Activated naive CD8-positive, alpha-beta T cell treated with anti-CD3 and anti-CD28 coated beads, Interleukin-2, amount 50 U/mL, for 24 hours (primary cell): ENCODE results near the gene POTEJ.
A peak's percentile ranks its signal among the peaks of the same experiment; 100 is the strongest.
"Not testable (repeated sequence)": the region's sequence is repeated elsewhere in the genome, so short reads cannot be mapped to it uniquely, and the experiment has no call there.

Source experiments
- ATAC-seq: fragments of 150-1000 bp; cut with Tn5 transposase; one replicate; pipeline ENCODE4 v1.10.0; 2021
- DNase-seq: peaks from one replicate; pipeline ENCODE4 v3.0.0; 2021
- H3K27ac Mint-ChIP-seq: one replicate; pipeline ENCODE4 v1.8.0; 2021; ENCODE audit warnings: mild to moderate bottlenecking, mixed read lengths
- H3K27me3 Mint-ChIP-seq: one replicate; pipeline ENCODE4 v1.8.0; 2021; ENCODE audit warnings: mixed read lengths
- H3K36me3 Mint-ChIP-seq: one replicate; pipeline ENCODE4 v1.8.0; 2021; ENCODE audit warnings: low read depth, mixed read lengths
- H3K4me1 Mint-ChIP-seq: one replicate; pipeline ENCODE4 v1.8.0; 2021; ENCODE audit warnings: mixed read lengths
- H3K4me3 Mint-ChIP-seq: one replicate; pipeline ENCODE4 v1.8.0; 2021; ENCODE audit warnings: mild to moderate bottlenecking, moderate library complexity, mixed read lengths
- H3K9me3 Mint-ChIP-seq: one replicate; pipeline ENCODE4 v1.8.0; 2021; ENCODE audit warnings: mixed read lengths

POTEJ gene

DNA sequence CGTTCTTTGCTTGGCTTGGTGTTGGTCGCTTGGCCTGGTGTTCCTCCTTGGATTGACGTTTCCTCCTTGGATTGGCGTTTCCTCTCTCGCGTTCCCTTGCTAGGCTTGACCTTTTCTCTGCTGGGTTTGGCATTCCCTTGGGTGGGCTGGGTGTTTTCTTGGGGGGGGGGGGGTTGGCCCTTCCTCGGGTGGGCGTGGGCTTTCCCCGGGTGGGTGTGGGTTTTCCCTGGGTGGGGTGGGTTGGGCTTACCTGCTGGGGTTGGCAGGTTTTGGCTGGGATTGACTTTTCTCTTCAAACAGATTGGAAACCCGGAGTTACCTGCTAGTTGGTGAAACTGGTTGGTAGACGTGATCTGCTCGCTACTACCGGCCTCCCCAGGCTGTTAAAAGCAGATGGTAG lies at the start of gene POTEJ:
Gene POTEJ, plus strand, starts transcription at position 301 of the 400 bp plus-strand sequence. Its CDS starts 93 bp downstream, at position 394.
- not testable (repeated sequence) for ATAC-seq, H3K9me3 Mint-ChIP-seq, H3K4me3 Mint-ChIP-seq, H3K36me3 Mint-ChIP-seq, DNase-seq, H3K27me3 Mint-ChIP-seq, H3K4me1 Mint-ChIP-seq, H3K27ac Mint-ChIP-seq

- H3K27me3 Mint-ChIP-seq, DNase-seq, H3K36me3 Mint-ChIP-seq, H3K27ac Mint-ChIP-seq, ATAC-seq, H3K9me3 Mint-ChIP-seq, H3K4me3 Mint-ChIP-seq, H3K4me1 Mint-ChIP-seq: not testable (repeated sequence)
These were observed 45.1 kb upstream of the POTEJ start for GRCh38 chr2:130566165-130566564.

DNA sequence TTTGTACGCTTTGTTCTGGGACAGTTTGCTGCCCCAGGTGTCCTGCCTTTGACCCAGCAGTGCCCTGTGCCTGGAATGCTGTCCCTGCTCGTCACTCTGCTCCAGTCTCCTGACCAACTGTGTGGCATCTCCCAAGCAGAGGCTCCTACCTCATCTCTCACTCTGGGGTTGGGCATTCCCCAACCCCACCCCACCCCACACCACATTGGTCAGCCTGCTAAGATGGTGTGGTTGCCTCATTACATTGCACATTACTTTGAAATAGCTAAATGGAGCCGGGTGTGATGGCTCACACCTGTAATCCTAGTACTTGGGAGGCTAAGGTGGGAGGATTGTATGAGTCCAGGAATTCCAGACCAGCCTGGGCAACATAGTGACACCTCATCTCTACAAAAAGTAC lies 39.3 kb upstream of the POTEJ start:
- not testable (repeated sequence) for H3K4me3 Mint-ChIP-seq, H3K27ac Mint-ChIP-seq, H3K4me1 Mint-ChIP-seq, H3K9me3 Mint-ChIP-seq, H3K27me3 Mint-ChIP-seq, H3K36me3 Mint-ChIP-seq, DNase-seq, ATAC-seq

- H3K4me3 Mint-ChIP-seq, H3K27me3 Mint-ChIP-seq, H3K4me1 Mint-ChIP-seq, H3K27ac Mint-ChIP-seq, DNase-seq, H3K9me3 Mint-ChIP-seq, ATAC-seq, H3K36me3 Mint-ChIP-seq: not testable (repeated sequence)
These were observed 37.0 kb upstream of the POTEJ start for GRCh38 chr2:130574230-130574629.

GRCh38 chr2:130576209-130576784 lies 34.9 kb upstream of the POTEJ start:
- not testable (repeated sequence) for DNase-seq, ATAC-seq, H3K4me1 Mint-ChIP-seq, H3K4me3 Mint-ChIP-seq, H3K9me3 Mint-ChIP-seq, H3K27me3 Mint-ChIP-seq, H3K27ac Mint-ChIP-seq, H3K36me3 Mint-ChIP-seq

DNA sequence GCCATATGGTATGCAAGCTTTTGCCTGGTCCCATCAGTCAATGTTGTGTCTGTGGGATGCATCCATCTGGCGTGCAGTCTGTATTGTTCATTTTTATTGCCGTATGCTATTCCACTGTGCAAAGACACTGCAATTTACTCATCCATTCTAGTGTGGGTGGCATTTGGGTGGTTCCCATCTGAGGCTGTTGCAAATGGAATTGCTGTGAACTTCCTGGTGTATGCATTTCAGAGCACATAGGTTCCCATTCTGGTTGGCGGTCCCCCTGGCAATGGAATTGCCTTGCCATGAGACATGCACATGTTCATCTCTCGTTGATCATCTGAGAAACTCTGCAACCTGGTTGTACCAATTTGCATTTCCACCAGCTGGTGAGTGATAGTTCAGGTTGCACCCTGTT lies 33.7 kb upstream of the POTEJ start:
- DNase-seq, result not testable (repeated sequence)

GRCh38 chr2:130579121-130579520 lies 32.1 kb upstream of the POTEJ start:
- H3K36me3 Mint-ChIP-seq, ATAC-seq, H3K27me3 Mint-ChIP-seq, H3K4me3 Mint-ChIP-seq, H3K9me3 Mint-ChIP-seq, DNase-seq, H3K27ac Mint-ChIP-seq, H3K4me1 Mint-ChIP-seq: not testable (repeated sequence)

More for the DNA sequence above, 33.7 kb upstream of the POTEJ start:
- not testable (repeated sequence) for H3K4me3 Mint-ChIP-seq, H3K36me3 Mint-ChIP-seq, H3K9me3 Mint-ChIP-seq, H3K27me3 Mint-ChIP-seq, ATAC-seq, H3K27ac Mint-ChIP-seq, H3K4me1 Mint-ChIP-seq

- not testable (repeated sequence) for H3K36me3 Mint-ChIP-seq, DNase-seq, H3K27me3 Mint-ChIP-seq, H3K27ac Mint-ChIP-seq, ATAC-seq, H3K4me1 Mint-ChIP-seq, H3K9me3 Mint-ChIP-seq, H3K4me3 Mint-ChIP-seq
These were observed 29.7 kb upstream of the POTEJ start for GRCh38 chr2:130581491-130581890.

- not testable (repeated sequence) for ATAC-seq
These were observed 28.3 kb upstream of the POTEJ start for GRCh38 chr2:130582970-130583369.

GRCh38 chr2:130583582-130583981 lies 27.7 kb upstream of the POTEJ start:
- H3K27me3 Mint-ChIP-seq, H3K9me3 Mint-ChIP-seq, H3K27ac Mint-ChIP-seq, H3K36me3 Mint-ChIP-seq, DNase-seq, H3K4me3 Mint-ChIP-seq, H3K4me1 Mint-ChIP-seq, ATAC-seq: not testable (repeated sequence)

More at GRCh38 chr2:130582970-130583369, 28.3 kb upstream of the POTEJ start:
- not testable (repeated sequence) for DNase-seq, H3K36me3 Mint-ChIP-seq, H3K4me3 Mint-ChIP-seq, H3K9me3 Mint-ChIP-seq, H3K27ac Mint-ChIP-seq, H3K4me1 Mint-ChIP-seq, H3K27me3 Mint-ChIP-seq

- not testable (repeated sequence) for H3K9me3 Mint-ChIP-seq, H3K4me3 Mint-ChIP-seq, DNase-seq, H3K27ac Mint-ChIP-seq, ATAC-seq, H3K36me3 Mint-ChIP-seq, H3K4me1 Mint-ChIP-seq, H3K27me3 Mint-ChIP-seq
These were observed 26.5 kb upstream of the POTEJ start for GRCh38 chr2:130584726-130585125.

- H3K36me3 Mint-ChIP-seq, H3K27me3 Mint-ChIP-seq, H3K9me3 Mint-ChIP-seq, H3K4me3 Mint-ChIP-seq, H3K27ac Mint-ChIP-seq, H3K4me1 Mint-ChIP-seq: not testable (repeated sequence)
- peak; percentile 95 for ATAC-seq
- DNase-seq, result peak; percentile 27
These were observed 22.4 kb upstream of the POTEJ start for GRCh38 chr2:130588688-130589458.

DNA sequence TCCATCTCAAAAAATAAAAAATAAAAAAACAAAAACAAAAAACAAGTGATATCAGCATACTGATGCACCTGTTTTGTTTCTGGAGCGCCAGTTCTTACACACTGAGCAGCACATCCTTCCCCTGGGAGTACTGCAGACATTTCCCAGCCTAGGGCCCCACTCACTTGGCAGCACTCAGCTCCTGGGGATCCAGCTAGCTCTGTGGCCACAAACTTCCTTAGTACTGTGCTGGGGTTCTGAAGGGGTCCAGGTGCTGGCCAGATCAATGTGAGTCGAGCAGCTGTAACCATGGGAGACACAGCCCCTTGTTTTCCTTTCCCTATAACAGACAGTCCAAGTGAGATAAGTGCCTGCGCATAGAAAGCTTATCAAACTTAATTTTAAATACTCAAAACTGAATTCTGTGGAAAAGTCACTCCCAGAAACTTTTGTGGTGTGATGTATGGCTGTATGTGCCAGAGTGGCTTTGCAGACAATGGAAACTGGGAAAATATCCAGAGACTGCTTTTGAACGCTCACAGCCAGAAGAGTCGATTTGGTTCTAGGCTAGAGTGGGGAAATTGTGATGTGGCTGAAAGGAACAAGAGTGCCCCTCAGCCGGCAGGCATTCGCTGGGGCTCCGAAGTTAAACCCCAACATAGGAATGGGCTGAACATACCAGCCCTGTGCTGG lies 20.9 kb upstream of the POTEJ start:
- H3K36me3 Mint-ChIP-seq, H3K27me3 Mint-ChIP-seq, H3K4me3 Mint-ChIP-seq, H3K4me1 Mint-ChIP-seq, DNase-seq, H3K9me3 Mint-ChIP-seq, ATAC-seq, H3K27ac Mint-ChIP-seq: not testable (repeated sequence)

DNA sequence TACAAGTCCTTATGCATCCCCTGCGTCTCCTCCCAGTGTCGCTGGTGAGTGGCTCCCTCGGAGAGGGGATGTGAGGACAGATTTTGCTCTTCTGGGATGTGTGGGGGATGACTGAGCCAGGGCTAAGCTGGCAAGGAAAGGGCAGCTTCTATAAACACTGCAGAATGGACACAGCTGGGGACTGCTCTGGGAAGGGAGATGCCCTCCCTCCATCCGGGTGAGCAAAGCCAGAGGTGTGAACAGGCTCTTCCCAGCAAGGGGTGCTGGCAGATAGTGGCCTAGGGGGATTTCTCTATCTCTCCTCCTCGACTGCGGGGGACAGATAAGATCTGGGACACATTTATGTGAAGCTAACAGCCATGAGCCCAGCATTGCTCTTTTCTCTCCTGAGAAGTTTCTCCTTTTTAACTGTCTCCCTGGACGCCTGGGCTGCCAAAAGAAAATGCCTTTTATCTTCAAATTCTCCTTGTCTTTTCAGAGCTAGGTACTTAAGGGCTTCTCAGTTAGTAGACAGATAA lies 20.3 kb upstream of the POTEJ start:
- H3K36me3 Mint-ChIP-seq, H3K4me1 Mint-ChIP-seq, H3K9me3 Mint-ChIP-seq, H3K27ac Mint-ChIP-seq, DNase-seq, ATAC-seq, H3K27me3 Mint-ChIP-seq, H3K4me3 Mint-ChIP-seq: not testable (repeated sequence)
